Left lung (tissue), 10 donors: Measurements from ENCODE around the gene NKAIN1. TPM values are rescaled to one million over a fixed set of nuclear protein-coding genes. Genes with fewer than 3 reads are reported as not detected.

Experiments used
- ATAC-seq: fragments of 200-7000 bp; cut with Tn5 transposase; one replicate; pipeline ENCODE4 v1.9.1; 2020; ENCODE audit warnings: moderate library complexity
- DNase-seq, 4 donors: peaks; one replicate each; pipeline ENCODE4 v3.0.0-alpha.2; 2013 to 2020
- H3K27ac ChIP-seq, 2 donors: fragments of 200-600 bp; sonication (generic) in 1 of 2; one replicate each; pipeline versions ENCODE4 v1.5.0 to v1.8.0; 2020 to 2021
- H3K27me3 ChIP-seq, 2 donors: fragments of 200-600 bp; sonication (generic) in 1 of 2; one replicate each; pipeline versions ENCODE4 v1.5.0 to v1.8.0; 2020 to 2021
- H3K36me3 ChIP-seq, 2 donors: fragments of 200-600 bp; sonication (generic) in 1 of 2; one replicate each; pipeline versions ENCODE4 v1.5.0 to v1.8.0; 2020 to 2021
- H3K4me1 ChIP-seq, 2 donors: fragments of 200-600 bp; one replicate each; pipeline ENCODE4 v1.8.0; 2021
- H3K4me3 ChIP-seq, 2 donors: fragments of 200-600 bp; sonication (generic) in 1 of 2; one replicate each; pipeline versions ENCODE4 v1.5.0 to v1.8.0; 2020 to 2021; ENCODE audit warnings: mild to moderate bottlenecking in 1 of 2
- H3K9me3 ChIP-seq, 2 donors: fragments of 200-600 bp; sonication (generic) in 1 of 2; one replicate each; pipeline versions ENCODE4 v1.5.0 to v1.8.0; 2020 to 2021
- CTCF ChIP-seq, 2 donors: fragments of 200-600 bp; sonication (generic) in 1 of 2; IDR thresholded peaks; one replicate each; pipeline versions ENCODE4 v1.5.0 to v1.8.0; 2021; ENCODE audit warnings: antibody characterized with exemption in 2 of 2
- intact Hi-C, 2 donors: fragments of 100-400 bp; cut with DNase I; formaldehyde crosslinking; loops; one replicate each; pipeline versions ENCODE4 v1.11.2 to v1.14.2; 2022
- polyA plus RNA-seq, 6 donors: library from polyadenylated mRNA; unstranded; fragments of 120-200 nt; gene quantifications; one replicate each; pipeline ENCODE4 v1.2.1, GENCODE V29; 2013; ENCODE audit not compliant: insufficient read length in 6 of 6
- total RNA-seq, 2 donors: library from RNA; stranded (reverse); fragmentation: NEBNext Ultra II Directional; extraction: Animal tissue kit (Norgen Biotek cat#: 25700); gene quantifications; one replicate each; pipeline ENCODE4 v1.2.1, GENCODE V29; 2021
- donor health status: DM: no; HTN: yes; CAD: no.
- donor health status: DM: no; HTN: no; CAD: no.

Gene NKAIN1
- total and polyA plus RNA-seq, 8 donors = 1.7 to 3.2 (median 2.7) TPM; not detected in 2

- H3K4me3 ChIP-seq = no peak overlapping the region
- H3K36me3 ChIP-seq = peaks cover 0 to 73% of the 10 kb centered on the region in 2 donors
- no peak for TF ChIP-seq CTCF (IDR thresholded peaks at IDR 0.05)
- H3K9me3 ChIP-seq = no peaks in the 10 kb centered on the region
- H3K4me1 ChIP-seq = no peaks in the 10 kb centered on the region
- no peak for DNase-seq
- H3K27ac ChIP-seq = no peak overlapping the region
- intact Hi-C loops = no loop called here
- no peaks in the 10 kb centered on the region for H3K27me3 ChIP-seq
- no peak for ATAC-seq
Measured at GRCh38 chr1:31258581-31258980, 18.9 kb upstream of the NKAIN1 start.

- intact Hi-C loops = no loop called here
- ATAC-seq = no peak
Measured at GRCh38 chr1:31257213-31257612, 17.5 kb upstream of the NKAIN1 start.

DNA sequence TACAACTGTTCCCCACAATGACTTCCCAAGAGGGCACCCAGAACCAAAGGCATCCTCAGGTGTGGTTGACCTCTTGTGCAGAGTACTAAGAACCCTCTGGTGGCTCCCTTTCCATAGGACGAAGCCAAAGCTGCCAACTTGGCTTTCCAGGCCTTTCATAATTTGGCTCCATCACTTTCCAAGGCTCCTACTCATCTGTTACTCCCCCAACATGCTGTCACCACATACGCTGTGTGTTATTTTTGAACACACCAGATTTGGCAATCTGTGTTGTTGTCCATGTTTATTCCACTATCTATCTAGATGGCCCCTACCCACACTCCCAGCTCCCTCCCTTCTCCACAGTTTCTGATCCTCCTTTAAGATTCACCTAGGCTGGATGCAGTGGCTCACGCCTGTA, 10.2 kb upstream of the NKAIN1 start:
- DNase-seq = no peak
- ATAC-seq = no peak
- Histone ChIP-seq H3K4me1 (no peaks in the 10 kb centered on the region), H3K27me3 (no peaks in the 10 kb centered on the region), H3K4me3 (no peak overlapping the region), H3K27ac (no peak overlapping the region), H3K36me3 (no peaks in the 10 kb centered on the region), H3K9me3 (no peaks in the 10 kb centered on the region)
- TF ChIP-seq CTCF (IDR thresholded peaks at IDR 0.05) = no peak
- intact Hi-C loops = no loop called here

More at GRCh38 chr1:31257213-31257612, 17.5 kb upstream of the NKAIN1 start:
- no peak for DNase-seq
- no peak overlapping the region for H3K27ac ChIP-seq
- H3K27me3 ChIP-seq = no peaks in the 10 kb centered on the region
- no peak overlapping the region for H3K4me3 ChIP-seq
- no peak for TF ChIP-seq CTCF (IDR thresholded peaks at IDR 0.05)
- H3K9me3 ChIP-seq = no peaks in the 10 kb centered on the region
- peaks cover 0 to 59% of the 10 kb centered on the region in 2 donors for H3K36me3 ChIP-seq
- no peaks in the 10 kb centered on the region for H3K4me1 ChIP-seq

DNA sequence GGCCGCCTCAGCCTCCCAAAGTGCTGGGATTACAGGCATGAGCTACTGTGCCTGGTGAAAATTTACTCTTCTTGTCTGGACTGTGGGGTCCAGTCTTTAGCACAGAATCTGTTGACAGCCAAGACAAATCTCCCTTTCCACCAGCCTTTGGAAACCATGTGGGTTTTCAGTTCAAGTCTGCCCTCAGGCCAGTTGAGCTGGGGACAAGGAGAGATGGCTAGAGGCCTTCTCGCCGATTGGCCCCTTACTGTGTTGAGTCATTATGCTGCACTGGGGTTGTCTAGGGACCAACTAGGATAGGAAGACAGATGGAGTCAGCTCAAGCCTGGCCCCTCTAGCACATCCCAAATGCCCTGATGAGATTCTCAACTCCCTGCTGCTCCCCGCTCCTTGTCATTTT, 8.6 kb upstream of the NKAIN1 start:
- no peaks in the 10 kb centered on the region for H3K27me3 ChIP-seq
- no peak for TF ChIP-seq CTCF (IDR thresholded peaks at IDR 0.05)
- no peak overlapping the region for H3K4me3 ChIP-seq
- H3K36me3 ChIP-seq = no peaks in the 10 kb centered on the region
- no peak for DNase-seq
- no peaks in the 10 kb centered on the region for H3K9me3 ChIP-seq
- H3K27ac ChIP-seq = no peak overlapping the region
- H3K4me1 ChIP-seq = no peaks in the 10 kb centered on the region
- no peak for ATAC-seq
- intact Hi-C loops = no loop called here

DNA sequence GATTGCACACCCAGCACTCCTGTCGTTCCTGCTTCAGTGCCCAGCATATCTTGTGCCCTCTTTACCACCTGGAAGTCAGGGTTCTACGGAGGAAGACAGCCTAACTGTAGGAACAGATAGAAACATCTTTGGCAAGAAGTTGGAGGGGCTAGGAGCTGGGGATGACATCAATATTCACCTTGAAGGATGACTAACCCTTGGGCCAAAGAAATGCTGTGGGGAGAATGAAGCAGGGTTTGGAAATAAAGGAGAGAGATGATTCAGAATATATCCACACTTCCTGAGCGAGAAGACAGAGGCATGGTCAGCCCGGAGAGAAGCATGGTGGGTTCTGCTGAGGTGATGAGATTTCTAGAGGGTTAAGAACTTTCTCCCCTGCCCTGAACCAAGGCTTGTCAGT, 4.6 kb upstream of the NKAIN1 start:
- no peak for TF ChIP-seq CTCF (IDR thresholded peaks at IDR 0.05)
- DNase-seq (no peak), ATAC-seq (no peak)
- Histone ChIP-seq H3K9me3 (no peaks in the 10 kb centered on the region), H3K36me3 (no peaks in the 10 kb centered on the region), H3K27me3 (peaks cover 15 to 31% of the 10 kb centered on the region in 2 donors), H3K4me1 (peaks cover 0 to 6% of the 10 kb centered on the region in 2 donors), H3K4me3 (no peak overlapping the region), H3K27ac (no peak overlapping the region)
- intact Hi-C loops = no loop called here
